ENCODE data around the gene PKM.

Gene PKM

DNA sequence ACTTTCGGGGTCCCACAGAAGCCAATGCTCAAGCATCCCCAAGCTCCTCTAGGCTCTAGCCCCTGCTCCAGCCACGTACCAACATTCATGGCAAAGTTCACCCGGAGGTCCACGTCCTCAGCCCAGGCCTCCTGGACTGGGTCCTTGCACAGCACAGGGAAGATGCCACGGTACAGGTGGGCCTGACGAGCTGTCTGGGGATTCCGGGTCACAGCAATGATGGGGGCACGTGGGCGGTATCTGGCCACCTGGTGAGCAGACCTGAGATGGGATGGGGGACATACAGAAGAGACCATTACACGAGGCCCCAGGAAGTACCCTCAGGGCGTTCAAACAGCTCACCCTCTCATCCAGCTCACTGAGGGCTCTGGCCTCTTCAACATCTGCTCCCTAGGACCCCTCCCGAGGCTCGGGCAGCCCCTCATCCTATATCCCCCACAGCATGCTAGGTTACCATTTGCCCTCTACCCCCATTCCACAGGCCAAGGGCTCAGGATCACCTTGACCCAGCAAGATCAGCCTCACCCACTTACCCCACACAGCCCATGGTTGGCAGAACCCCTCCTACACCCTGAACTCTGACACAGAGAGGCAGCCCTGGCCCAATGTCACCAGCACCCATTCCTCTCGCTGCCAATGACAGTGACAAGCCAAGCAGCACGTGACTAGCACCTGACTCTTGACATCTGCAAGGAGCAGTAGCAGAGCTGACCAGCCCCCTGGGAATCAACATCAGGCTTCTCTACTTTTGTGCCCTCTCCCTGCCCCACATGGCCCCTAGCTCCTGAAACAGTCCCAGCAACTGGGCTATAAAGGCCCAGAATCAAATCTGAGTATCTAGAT, 30.4 kb downstream of the PKM start:
- DNase-seq = no peak

DNA sequence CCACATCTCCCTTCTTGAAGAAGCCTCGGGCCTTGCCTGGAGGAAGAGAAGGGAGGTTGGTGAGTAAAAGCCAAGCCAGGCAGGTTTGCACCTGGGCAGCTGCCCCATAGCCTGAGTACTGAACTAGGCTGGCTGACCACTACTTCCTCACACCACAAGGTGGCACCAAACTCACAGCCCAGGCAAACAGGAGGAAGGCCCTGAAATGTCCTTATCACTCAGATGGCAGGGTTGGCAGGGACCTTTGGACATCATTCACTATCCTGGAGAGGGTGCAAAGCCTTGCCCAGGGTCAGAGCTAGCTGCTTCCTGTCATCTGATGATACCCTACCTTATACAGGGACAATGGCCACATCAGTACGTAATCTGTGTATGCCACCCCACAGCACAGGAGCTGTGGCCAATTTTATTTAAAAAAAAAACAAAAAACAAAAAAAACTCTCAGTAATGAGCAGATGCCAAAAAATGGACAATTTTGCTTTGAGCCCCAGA, 31.2 kb downstream of the PKM start:
- DNase-seq = peak in 42 of 56 donors; percentile 20 to 82 (median 50)

DNA sequence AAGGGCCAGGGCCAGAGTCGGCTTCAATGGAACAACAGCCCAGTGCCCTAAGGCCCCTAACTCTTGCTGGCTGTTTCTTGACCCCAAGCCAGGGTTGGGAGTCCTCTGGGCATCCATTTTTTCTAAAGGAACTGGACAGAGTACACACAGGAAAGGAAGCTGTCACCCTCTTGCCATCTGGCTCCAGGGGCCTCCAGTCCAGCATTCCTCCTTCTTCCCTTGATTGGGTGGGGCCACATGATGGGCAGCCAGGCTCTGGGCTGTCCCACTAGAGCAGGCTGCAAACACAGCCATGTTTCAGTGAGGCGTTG, 31.8 kb downstream of the PKM start:
- DNase-seq = no peak

DNA sequence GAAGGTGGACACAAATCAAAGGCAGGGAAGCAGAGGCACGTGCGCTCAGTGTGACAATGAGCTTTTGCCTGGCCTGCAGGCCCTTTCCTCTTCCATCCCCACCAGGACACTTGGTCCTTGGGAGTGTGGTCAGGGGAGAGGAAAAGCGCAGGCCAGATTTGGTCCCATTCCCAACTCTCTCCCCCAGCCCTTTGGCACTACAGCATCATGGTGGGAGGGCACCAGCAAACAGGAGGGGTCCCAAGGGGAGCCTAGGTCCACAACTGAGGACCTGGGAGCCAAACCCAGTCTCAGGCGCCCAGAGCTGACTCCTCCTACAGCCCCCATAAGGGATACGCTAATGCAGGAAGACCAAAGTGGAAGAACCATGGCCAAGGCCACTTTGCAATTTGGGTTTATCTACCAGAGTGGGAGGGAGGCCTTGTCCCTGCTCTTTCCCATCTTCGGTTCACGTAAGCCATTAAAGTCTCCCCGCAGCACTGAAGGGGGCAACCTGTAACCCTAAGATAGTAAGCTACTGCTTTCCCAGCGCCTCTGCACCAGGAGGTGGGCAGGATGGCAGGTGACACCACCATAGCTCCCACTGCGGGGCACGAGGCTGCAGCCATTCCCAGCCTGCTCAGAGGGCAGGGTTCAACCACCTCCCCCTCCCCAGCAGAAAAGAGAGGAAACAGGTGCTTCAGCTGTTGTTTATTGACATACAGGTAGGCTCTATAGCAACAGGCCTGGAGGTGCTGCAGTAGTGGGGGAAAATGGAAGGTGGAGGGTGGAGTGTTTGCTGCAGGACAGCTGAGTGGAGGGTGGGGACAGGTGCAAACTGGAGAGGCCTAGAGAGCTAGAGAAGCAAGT, 32.4 kb downstream of the PKM start:
- no peak for DNase-seq

DNA sequence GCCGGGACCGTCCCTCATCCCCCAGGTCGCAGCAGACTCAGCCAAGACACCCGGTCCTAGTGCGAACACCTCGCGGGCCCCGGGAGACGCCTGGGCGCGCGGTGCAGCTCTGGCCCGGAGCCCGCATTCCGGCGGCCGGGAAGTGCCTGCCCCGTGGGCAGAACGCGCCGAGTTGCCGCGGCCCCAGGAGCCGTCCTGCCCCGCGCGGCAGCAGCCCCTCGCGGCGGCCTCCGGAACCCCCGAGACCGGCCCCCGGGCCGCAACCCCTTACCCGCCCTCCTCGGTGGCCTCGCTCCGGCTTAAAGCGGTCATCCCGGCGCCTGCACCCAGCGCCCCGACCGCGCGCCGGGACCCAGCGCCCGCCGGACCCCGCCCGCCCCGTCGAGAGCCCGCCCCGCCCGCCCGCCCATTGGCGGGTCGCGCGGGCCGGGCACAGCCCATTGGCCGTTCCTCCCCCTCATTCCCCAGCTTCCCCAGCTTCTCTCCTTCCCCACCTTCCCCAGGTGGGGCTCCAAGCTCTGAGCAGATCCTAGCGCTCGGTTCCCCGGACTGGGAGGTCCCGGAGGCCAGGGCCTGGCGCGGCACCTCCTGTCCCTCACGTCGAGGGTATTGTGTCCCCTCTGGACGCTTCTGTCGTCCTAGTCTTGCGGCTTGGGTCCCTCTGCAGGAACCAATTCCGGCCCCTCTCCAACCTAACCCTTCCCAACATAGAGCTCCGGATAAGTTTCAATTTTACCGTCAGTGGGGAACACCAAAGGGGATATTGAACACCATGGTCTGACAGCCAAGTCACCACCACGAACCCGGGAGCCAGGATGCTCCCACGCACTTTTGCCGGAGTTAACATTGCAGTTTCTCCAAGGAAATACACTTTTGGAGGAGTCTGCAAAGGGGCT, 33.3 kb downstream of the PKM start, which contains the start of gene GRAMD2A:
TSS of gene GRAMD2A (minus strand) at position 328 of the 896 bp plus-strand sequence.
- DNase-seq = peak in 6 of 56 donors; percentile 16 to 47 (median 30)

DNA sequence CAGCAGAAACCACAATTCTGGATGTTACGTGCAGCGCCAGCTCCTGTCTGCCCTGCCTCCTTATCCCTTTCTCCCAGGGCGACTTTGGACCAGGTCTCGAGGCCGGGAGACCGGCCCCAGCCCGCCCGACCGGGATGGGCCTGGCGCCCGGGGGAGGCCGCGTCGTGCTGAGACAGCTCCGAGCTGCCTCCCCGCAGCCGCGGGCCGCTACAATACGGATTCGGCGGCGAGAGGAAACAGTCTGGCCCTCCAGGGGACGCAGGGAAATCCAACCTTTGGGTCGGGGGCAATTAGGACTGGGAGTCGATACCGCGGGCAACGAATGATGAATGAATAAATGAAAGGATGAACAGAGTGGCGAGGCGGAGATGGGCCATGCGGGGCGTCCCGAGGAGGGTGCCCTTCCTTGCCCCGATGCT, 33.9 kb downstream of the PKM start:
- DNase-seq = peak in 1 of 56 donors; percentile 18

DNA sequence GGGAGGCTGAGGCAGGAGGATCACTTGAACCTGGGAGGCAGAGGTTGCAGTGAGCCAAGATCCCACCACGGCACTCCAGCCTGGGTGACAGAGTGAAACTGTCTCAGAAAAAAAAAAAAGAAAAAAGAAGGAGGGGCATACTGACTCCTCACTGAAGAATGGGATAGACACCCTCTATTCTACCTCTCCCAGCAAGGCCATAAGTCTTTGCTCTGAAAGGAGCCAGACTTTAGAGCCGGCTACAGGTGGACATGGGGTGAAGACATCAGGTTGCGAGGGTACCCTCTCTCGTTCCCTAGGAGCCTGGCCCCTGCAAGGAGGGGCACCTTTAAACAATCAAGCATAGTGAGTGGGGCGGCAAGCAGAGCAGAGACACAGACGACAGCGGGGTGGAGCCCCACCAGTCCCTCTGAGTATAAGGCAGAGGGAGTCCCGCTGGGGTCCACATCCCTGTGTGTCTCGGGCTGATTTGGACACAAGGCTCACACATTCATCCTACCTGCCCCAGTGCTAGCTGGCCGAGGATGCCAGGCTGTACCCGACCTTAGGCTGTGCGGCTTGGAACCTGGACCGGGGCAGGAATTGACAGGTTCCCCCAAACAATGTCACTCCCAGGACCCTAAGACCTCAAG, 34.5 kb downstream of the PKM start:
- no peak for DNase-seq

DNA sequence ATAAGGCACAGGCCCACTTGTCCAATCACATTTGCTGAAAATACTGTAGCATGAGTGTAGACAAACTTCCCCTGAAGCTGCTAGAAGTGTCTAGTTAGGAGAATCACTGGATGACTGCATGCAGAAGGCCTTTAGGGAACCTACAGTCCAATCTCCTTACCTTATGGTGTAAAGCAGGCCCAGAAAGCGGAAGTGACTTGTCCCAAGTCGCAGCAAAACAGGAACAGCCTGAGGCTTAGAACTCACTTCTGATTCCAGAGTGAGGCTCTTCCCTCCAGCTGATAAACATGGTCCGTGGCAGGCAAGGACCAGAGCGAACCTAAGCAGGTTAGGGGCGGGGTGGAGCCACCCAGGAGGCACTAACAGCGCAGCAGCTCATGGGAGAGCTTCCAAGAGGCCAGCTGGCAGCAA, 35.9 kb downstream of the PKM start:
- peak in 1 of 56 donors; percentile 11 for DNase-seq

DNA sequence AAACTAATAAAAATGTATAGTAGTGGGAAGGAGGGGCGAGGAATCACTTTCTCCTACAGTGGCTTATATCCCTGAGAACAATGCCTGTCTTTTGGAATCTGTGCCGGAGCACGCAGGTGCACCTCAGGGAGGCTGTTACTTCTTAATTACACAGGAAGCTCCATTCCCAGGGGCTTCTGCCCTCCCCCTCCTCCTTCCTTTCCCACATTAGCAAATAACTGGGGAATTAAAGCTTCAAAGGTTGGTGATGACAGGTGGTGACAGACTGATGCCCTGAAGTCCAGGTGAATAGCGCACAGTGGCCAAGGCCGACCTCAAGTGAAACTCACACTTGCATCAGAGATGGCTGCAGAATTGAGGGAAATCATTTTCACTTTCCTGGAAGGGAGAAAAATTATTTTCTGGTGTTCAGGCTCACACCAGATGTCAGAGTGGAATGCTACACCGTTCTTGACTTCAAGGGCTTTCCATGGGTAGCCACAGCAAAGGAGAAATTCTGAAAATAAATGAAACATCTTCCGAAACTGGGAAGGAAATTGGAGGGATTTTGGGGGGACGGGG, 37.1 kb downstream of the PKM start:
- no peak for DNase-seq

DNA sequence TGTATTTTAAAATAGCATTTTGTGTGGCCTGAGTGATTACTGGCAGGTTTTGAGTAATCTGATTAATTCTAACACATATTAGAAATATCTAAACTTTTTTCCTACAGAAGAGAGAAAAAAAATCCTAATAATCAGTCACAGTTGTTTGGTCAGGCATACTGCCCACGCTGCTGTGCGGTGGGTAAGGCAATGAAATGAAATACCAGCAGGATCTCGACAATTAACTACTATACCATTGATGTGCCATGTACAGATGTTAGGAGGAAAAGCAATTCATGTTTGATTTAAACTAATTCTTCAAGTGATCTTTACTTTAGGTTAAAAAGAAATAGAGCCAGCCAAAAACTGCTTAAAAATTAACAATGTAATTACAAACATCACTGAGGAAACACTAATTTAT, 38.6 kb downstream of the PKM start:
- no peak for DNase-seq

DNA sequence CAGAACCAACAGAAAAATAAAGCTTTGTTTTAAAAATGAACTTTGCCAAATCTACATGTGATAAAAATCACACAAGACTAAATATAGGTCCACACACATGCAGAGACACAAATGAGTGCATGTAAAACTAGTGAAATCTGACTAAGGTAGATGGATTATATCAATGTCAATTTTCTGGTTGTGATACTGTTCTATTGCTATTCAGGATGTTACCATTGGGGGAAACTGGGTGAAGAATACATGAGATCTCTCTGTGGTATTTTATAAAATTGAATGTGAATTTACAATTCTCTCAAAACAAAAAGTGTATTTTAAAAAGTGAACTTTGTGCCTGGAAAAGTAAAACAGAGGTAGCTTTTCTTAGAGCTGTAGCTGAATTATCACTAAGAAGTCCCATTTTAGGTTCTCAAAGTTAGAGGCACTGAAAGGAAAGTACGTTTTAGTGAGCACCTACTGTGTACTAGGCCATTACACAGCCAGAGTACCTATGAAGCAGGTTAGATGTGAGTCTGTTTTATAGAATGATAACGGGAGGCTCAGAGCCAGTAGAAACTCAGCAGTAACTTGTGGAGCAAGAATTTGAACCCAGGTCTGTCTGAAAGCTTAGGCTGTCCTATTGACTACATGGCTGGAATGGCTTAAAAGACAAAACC, 41.6 kb downstream of the PKM start:
- no peak for DNase-seq

DNA sequence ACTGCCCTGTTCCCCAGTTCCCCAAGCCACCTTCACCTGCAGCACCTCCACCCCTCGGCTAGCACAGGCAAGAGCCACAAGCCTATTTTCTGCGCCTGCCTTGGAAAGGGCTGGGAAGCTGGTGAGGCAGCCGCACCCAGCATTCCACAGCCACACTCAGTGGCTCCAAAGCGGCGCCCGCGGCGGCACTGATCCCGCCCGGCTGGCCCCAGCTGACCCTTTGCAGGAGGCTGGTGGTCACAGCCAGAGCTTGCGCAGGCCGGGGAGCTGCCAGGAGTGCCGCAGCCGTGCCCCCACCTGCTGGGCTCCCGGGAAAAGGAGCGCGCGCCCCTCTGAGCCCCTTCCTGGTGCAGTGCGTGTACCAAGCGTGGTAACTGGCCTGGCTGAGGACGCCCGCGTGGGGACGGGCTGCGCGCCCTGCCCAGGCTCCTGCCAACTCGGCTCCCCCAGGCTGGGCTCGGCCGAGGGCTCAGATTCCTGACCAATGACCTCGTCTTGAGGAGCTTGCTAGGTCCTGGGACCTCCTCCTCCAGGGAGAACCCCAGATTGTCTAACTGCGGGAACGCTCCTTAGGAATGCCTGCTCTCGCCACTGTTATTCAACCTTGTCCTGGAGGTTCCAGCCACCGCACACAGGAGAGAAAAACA, 46.7 kb downstream of the PKM start:
- peak in 8 of 56 donors; percentile 15 to 61 (median 25) for DNase-seq

DNA sequence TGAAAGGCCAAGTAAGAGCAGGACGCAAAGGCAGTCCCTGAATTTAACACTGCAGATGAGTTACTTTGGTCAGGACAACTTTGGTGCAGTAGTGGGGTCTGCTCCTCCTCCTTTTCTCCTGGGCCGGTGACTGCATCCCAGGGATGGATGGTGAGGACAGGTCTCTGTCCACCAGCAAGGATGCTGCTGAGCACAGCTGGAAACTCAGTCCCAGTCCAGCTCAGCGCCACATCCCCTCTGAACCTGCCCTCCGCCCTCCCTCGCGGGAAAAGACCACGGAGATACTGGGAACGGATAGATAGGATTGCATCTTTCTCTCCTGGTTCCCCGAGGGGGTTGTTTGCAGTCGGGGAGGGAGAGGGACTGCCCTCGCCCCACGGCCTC, 47.2 kb downstream of the PKM start:
- DNase-seq = no peak

DNA sequence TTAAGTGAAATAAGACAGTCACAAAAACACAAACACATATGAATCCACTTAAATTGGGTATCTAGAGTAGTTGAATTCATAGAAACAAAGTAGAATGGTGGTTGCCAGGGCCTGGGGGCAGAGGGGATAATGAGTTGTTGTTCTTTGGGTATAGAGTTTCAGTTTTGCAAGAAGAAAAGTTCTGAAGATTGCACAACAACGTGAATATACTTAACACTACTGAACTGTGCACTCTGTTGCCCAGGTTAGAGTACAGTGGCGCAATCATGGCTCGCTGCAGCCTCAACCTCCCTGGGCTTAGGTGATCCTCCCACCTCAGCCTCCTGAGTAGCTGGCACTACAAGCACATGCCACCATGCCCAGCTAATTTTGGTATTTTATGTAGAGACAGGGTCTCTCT, 48.3 kb downstream of the PKM start:
- no peak for DNase-seq

DNA sequence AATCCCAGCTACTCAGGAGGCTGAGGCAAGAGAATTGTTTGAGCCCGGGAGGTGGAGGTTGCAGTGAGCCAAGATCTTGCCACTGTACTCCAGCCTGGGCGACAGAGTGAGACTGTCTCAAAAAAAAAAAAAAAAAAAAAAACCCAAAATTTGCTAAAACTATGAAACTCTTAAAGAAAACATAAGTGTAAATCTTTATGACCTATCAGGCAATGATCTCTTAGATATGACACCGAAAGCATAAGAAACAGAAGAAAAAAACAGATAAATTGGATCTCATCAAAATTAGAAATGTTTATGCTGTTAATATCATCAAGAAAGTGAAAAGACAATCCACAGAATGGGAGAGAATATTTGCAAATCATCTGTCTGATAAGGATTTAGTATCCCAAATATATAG, 48.7 kb downstream of the PKM start:
- no peak for DNase-seq

DNA sequence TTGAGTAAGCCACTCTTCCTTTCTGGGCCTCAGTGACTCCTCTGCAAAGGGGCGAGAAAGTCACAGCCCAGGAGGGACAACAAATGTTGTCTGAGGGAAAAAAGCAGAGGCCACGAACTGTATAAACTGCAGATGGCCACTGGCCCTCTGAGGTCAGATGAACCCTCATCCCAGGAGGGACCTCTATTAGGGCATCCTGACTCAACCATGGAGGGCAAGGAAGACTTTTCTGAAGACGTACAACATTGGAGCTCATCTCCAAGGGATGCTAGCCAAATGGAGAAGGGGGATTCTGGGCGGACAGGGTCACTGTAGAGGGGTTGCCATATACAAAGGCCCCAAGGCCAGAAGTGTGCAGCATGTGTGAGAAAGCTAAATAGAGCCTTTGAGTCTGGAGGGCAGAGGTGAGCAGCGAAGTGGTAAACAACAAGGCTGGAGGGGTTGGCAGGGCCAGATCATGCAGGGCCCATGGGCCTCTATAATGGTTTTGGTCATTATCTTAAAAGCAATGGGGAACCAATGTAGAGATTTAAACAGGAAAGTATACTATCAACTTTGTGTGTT, 50.1 kb downstream of the PKM start:
- DNase-seq = no peak

DNA sequence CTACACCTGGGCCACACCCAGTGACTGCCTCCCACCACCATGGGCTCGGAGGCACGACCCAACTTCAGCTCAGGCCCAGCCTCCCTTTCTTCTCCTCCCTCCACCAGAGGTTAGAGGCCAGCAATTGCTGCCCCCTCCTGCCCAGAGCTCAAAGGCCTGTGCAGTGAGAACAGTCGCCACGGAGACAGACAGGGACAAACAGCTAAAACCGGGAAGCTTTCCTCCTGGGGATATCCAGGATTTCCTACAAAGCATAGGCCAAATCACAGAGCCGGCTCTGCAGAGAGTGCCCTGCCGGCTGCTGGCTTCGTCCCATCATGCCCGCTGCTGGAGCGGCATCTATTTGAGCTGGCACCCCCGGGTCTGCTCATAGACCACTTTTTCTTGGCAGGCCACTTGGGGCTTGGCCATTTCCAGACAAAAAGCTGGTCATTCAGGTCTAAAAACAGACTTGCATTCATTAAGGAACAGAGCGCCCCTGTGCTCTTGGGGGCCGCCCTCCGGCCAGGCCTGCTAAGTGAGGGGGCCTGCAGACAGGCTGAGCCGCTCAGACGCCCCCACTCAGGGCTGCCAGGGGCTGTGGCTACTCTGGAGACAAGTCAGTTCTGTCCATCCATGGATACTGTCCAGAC, 50.9 kb downstream of the PKM start:
- DNase-seq = peak in 52 of 56 donors; percentile 33 to 92 (median 74)

DNA sequence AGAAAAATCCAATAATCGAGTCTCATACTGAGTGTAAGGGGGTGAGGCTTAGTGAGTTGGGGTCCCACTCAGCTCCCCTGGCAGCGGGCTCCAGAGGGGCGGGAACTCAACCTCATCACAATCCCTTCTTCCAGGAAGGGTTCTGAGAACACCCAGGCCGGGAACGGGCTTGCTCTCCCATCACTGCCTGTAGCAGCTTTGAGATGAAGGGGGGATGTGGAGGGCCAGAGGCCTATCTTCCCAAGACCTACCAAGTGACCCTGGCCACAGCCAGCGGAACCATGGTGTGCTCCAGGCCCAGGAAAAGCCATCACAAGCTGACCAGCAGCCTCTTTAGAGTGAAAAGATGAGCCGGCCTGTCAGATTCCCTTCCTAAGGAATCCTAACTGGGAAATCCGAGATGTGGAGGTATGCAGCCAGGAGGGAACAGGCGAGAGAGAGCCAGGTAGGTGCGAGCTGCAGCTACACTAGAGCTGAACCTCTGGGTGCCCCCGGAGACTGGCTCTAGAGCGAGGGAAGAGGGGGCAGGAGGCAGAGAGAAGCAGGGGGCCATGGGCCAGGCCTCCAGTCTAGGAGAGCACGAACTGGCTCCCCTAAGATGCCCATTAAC, 51.9 kb downstream of the PKM start:
- no peak for DNase-seq

Data from nucleus accumbens (tissue), 56 donors.